Cardiac fibroblast (primary cell): ENCODE data around the gene PSMG4.
A peak's percentile ranks its signal among the peaks of the same experiment; 100 is the strongest.

Experiments used
- DNase-seq, 2 donors: peaks; one replicate each; pipeline versions ENCODE4 v3.0.0 to v3.0.0-alpha.2; 2010; ENCODE audit warnings: low read depth in 2 of 2
- H3K4me3 ChIP-seq, 2 donors: replicated peaks in 1 of 2; 1 replicate in 1 of 2; 2 replicates in 1 of 2; pipeline ENCODE4 v1.5.1; 2011; ENCODE audit warnings: low read depth in 2 of 2, low read length in 2 of 2, mild to moderate bottlenecking in 2 of 2, moderate library complexity in 1 of 2
- TF ChIP-seq, protein P1 (sequence below): IDR thresholded peaks from one replicate; pipeline ENCODE4 v1.5.1; 2011; ENCODE audit warnings: low read depth, mild to moderate bottlenecking, low read length, inconsistent platforms

The PSMG4 gene

GRCh38 chr6:3226481-3227362 is 32.0 kb upstream of the PSMG4 start:
- TF ChIP-seq, protein P1, sequence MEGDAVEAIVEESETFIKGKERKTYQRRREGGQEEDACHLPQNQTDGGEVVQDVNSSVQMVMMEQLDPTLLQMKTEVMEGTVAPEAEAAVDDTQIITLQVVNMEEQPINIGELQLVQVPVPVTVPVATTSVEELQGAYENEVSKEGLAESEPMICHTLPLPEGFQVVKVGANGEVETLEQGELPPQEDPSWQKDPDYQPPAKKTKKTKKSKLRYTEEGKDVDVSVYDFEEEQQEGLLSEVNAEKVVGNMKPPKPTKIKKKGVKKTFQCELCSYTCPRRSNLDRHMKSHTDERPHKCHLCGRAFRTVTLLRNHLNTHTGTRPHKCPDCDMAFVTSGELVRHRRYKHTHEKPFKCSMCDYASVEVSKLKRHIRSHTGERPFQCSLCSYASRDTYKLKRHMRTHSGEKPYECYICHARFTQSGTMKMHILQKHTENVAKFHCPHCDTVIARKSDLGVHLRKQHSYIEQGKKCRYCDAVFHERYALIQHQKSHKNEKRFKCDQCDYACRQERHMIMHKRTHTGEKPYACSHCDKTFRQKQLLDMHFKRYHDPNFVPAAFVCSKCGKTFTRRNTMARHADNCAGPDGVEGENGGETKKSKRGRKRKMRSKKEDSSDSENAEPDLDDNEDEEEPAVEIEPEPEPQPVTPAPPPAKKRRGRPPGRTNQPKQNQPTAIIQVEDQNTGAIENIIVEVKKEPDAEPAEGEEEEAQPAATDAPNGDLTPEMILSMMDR, result no peak
- H3K4me3 ChIP-seq, result peak overlapping the region; percentile 32 to 46
- peak in 1 of 2 donors; percentile 8 for DNase-seq

DNA sequence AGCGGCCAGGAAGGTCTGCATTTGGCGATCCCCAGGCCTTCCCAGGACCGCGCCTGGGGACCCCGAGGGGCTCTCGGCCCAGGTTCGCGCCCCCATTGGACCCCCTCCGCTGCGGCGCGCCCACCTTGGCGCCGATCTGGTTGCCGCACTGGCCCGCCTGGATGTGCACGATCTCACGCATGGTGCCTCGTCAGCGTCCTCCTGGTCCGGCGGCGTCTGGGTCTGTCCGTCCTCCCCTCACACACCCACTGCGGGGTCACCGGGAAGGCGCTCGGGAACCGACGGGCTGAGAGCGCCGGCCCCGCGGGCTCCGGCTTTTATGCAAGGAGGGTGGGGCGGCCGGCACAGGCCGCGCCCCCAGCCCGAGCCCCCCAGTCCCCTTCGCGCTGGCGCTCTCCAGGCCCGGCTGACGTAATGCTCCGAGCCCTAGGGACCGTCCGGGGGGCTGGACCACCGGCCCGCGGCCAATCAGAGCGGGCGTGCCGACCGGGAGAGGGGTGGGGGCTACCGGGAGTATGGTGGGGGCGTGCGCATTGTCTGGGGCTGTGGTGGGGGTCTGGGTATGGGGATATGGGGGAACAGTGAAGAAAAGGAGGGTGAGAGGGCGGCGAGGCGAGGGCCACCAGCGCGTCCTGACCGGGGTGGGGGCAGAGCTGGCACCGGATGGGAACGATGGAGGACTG is 31.2 kb upstream of the PSMG4 start, which contains the start of gene TUBB2B:
TUBB2B (minus strand) TSS at position 291 of the 683 bp plus-strand sequence; CDS start at position 181, 110 bp downstream.
- DNase-seq, result peak in 1 of 2 donors; percentile 11
- TF ChIP-seq, protein P1, result no peak
- peak within 1 kb of the TSS; percentile 32 to 46 for H3K4me3 ChIP-seq

- H3K4me3 ChIP-seq, result no peak overlapping the region
- no peak for DNase-seq
- TF ChIP-seq, protein P1, result no peak
Observed at GRCh38 chr6:3228046-3228671, 30.6 kb upstream of the PSMG4 start.

DNA sequence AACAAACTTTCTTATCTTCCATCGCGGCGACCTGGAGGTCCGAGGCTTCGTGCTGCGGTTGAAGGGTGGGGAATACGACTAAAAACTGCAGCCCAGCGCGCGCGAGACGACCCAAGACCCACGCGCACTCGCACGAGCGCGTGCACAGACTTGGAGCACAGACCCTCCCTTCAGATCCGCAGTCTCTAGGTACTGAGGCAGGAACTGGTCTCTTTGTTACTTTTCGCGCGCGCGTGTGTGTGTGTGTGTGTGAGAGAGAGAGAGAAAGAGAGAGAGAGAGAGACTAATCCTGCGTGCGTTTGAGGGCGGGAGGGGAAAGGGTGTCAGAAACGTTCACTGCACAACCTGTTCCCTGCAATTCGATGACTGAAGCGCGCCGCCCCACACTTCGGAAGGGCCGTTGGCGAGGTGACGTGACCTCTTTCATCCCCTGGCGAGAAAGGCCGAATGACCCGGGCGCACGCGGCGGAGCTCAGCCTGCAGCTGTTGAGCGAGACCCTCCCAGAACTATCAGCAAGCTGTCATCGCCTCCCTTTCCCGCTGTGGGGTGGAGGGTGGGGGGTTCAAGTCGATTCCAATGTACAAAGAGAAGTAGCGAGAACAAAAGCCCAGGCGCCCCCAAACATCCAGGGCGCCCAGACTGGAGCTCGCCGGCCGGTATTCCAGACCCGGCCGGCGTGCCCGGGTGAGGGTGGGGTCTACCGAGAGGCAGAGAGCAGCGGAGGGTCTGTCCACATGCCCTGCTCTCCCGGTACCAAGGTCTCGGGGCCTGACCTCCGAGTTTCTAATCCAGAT is 29.8 kb upstream of the PSMG4 start:
- no peak overlapping the region for H3K4me3 ChIP-seq
- peak in 1 of 2 donors; percentile 31 for DNase-seq
- TF ChIP-seq, protein P1, result no peak

GRCh38 chr6:3229566-3230178 is 29.1 kb upstream of the PSMG4 start:
- no peak overlapping the region for H3K4me3 ChIP-seq
- no peak for DNase-seq
- TF ChIP-seq, protein P1, result no peak
